GM12864 (cell line): Measurements from ENCODE around the gene LRRC3.

Experiments used
- DNase-seq: peaks from one replicate; pipeline ENCODE4 v3.0.0-alpha.2; 2011; ENCODE audit warnings: low read depth
- H3K4me3 ChIP-seq: 2 replicates; pipeline ENCODE4 v1.5.1; 2011; ENCODE audit warnings: mild to moderate bottlenecking, low read depth, low read length, control low read depth
- TF ChIP-seq, protein P1 (sequence below): IDR thresholded peaks from 2 replicates; pipeline ENCODE4 v1.5.1; 2011; ENCODE audit warnings: low read depth, mild to moderate bottlenecking, moderate library complexity, low read length, control low read depth, inconsistent platforms; ENCODE audit errors: missing control alignments

LRRC3 gene

DNA sequence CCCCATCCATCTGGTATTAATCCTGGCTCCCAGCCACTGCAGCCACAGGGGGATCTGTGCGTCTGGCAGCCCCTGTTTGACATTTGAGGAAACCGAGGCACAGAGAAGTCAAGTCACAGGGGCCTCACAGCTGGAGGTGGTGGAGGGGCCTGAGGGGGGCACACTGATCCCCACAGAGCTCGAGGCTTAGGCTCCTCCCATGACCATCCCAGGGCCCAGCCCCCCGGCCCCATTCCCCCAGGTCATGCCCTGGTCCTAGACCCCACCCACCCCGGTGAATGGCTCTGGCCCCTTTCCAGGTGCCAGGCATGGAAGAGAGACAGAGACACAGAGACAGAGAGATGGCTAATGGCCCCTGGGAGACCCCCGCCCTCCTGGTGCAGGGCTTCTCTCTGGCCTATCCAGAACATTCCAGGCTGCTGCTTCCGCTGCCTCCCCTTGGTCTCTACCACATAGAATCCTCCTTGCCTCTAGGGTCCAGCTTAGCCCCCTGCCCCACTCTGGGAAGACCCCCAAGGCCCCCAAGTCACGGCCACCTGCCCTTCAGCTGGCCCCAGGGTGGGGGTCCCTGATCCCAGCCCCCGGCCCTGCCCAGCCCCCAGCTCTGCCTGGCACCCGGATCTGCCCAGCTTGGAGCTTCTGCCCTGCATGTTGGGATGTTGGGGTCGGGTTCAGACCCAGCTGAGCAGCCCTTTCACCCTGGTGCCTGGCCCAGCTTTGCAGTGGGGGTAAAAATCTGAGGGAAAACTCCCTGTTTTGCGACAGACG lies 29.2 kb upstream of the LRRC3 start:
- TF ChIP-seq, protein P1, sequence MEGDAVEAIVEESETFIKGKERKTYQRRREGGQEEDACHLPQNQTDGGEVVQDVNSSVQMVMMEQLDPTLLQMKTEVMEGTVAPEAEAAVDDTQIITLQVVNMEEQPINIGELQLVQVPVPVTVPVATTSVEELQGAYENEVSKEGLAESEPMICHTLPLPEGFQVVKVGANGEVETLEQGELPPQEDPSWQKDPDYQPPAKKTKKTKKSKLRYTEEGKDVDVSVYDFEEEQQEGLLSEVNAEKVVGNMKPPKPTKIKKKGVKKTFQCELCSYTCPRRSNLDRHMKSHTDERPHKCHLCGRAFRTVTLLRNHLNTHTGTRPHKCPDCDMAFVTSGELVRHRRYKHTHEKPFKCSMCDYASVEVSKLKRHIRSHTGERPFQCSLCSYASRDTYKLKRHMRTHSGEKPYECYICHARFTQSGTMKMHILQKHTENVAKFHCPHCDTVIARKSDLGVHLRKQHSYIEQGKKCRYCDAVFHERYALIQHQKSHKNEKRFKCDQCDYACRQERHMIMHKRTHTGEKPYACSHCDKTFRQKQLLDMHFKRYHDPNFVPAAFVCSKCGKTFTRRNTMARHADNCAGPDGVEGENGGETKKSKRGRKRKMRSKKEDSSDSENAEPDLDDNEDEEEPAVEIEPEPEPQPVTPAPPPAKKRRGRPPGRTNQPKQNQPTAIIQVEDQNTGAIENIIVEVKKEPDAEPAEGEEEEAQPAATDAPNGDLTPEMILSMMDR = no peak
- no peak overlapping the region for H3K4me3 ChIP-seq
- no peak for DNase-seq

DNA sequence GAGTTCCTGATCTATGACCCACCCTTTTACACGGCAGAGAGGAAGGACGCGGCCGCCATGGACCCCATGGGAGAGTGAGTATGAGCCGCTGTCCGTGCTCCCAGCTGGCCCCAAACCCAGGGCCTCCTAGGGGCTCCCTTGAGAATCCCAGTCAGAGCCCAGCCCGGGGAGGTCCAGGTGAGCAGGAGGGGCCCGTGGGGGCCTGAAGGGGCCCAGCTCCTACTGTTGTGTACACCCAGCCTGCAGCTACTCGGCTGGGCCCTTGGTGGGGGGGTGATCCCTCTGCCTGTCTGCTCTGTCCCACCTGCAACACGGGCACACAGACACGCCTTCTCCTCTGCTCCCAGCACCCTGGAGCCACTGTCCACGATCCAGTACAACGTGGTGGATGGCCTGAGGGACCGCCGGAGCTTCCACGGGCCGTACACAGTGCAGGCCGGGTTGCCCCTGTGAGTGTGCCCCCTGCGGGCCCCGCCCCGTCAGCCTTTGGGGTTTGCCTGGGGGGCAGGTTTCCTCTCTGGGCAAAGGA lies 28.6 kb upstream of the LRRC3 start:
- DNase-seq = no peak
- no peak overlapping the region for H3K4me3 ChIP-seq

DNA sequence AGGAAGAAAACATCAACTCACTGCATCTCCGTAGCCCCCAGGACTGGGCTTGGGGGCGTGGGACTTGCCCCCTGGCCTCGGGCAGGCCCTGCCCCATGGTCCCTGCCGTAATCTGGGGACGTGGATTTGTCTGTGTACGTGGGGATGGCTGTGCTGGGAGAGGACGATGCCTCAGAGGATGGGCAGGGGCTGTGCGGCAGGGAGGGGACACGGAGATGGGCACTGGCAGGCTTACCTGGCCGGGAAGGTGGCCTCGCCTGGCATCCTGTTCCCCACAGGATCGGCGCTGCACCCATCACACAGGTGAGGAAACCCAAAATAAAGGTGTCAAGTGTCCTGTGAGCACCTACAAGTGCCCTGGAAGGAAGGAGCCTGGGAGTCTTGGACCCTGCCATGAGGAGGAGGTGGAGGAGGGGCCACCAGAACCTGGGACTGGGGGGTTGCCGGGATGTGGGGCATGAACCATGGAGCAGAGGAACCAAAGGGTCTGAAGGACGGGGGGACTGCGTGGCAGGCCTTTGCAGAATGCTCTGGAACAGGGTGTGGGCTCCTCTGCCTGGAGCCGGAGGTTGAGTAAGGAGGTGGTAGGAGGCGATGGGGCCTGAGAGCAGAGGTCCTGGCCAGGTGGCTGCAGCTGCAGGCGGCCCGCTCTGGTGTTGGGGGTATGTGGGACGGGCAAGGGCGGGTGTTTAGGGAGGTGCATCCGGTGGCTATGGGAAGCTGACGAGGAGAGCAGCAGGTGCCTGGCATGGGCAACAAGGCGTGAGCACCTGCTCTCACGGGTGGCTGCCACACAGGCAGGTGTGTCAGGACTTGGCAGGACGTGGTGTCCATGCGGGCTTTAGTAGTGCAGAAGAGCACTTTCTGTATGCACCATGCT lies 27.8 kb upstream of the LRRC3 start:
- TF ChIP-seq, protein P1 = no peak
- no peak for DNase-seq
- no peak overlapping the region for H3K4me3 ChIP-seq

More for the DNA sequence above, 28.6 kb upstream of the LRRC3 start:
- TF ChIP-seq, protein P1 = no peak

DNA sequence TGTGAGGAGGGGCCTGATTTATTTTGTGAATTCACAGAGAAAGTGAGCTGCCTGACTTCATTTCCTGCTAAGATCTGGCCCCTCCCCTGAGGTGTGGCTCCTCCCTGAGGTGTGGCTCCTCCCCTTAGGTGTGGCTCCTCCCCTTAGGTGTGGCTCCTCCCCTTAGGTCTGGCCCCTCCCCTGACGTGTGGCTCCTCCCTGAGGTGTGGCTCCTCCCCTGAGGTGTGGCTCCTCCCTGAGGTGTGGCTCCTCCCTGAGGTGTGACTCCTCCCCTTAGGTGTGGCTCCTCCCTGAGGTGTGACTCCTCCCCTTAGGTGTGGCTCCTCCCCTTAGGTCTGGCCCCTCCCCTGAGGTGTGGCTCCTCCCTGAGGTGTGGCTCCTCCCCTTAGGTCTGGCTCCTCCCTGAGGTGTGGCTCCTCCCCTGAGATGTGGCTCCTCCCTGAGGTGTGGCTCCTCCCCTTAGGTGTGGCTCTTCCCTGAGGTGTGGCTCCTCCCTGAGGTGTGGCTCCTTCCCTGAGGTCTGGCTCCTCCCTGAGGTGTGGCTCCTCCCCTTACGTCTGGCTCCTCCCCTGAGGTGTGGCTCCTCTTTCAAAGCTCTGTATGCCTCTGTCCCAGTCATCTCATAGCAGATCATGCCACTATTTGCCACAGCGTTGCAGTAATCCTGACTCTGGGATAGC lies 26.9 kb upstream of the LRRC3 start:
- peak; percentile 29 for DNase-seq
- no peak overlapping the region for H3K4me3 ChIP-seq
- TF ChIP-seq, protein P1 = no peak

DNA sequence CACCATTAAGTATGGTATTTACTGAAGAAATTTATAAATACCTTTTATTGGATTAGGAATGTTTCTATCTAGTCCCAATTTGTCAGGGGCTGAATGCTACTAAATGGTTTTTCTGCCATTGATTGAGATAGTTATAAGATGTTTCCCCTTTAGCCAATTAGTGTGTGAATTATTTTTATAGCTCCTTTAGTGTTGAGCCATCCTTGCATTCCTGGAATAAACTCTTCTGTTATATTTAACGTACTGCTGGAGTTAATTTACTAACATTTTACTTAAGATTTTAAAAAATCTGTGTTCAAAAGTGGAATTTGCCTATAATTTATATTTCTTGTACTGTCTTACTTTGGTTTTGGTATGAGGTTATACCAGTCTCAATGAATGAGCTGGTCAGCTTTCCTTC lies 25.4 kb upstream of the LRRC3 start:
- no peak overlapping the region for H3K4me3 ChIP-seq
- TF ChIP-seq, protein P1 = no peak
- DNase-seq = no peak

DNA sequence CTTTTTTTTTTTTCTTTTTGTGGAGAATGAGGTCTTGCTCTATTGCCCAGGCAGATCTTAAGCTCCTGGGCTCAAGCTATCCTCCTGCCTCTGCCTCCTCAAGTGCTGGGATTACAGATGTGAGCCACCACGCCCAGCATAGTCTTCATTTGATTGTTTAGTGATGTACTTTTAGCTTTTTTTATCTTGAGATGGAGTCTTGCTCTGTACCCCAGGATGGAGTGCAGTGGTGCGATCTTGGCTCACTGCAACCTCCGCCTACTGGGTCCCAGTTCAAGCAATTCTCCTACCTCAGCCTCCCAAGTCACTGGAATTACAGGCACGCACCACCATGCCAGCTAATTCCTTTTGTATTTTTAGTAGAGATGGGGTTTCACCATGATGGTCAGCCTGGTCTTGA lies 24.0 kb upstream of the LRRC3 start:
- no peak for DNase-seq
- TF ChIP-seq, protein P1 = no peak
- no peak overlapping the region for H3K4me3 ChIP-seq
